Spleen (tissue), 7 donors: ENCODE data around the gene CYBA.

Experiments
- CTCF ChIP-seq, 11 experiments: fragments of 200-600 bp in 7 of 11; fragments of 450-650 bp in 4 of 11; sonication (generic) in 4 of 11; IDR thresholded peaks in 8 of 11; conservative IDR thresholded peaks in 3 of 11; 1 replicate in 7 of 11; 2 replicates in 4 of 11; pipeline versions ENCODE4 v1.4.0 to v1.8.0; 2016 to 2021; ENCODE audit warnings: antibody characterized with exemption in 11 of 11, inconsistent platforms in 4 of 11, mild to moderate bottlenecking in 1 of 11
- POLR2A ChIP-seq, 3 donors: fragments of 450-650 bp; IDR thresholded peaks; one replicate each; pipeline ENCODE4 v1.5.1; 2017; ENCODE audit warnings: antibody characterized with exemption in 3 of 3, mild to moderate bottlenecking in 1 of 3
- donor health status: DM: no; HTN: no; CAD: no; lungs with moderate emphysema.
- donor health status: DM: no; HTN: no; CAD: no.
- donor health status: DM: no; HTN: no; CAD: no.

- no peak for TF ChIP-seq POLR2A (IDR thresholded peaks at IDR 0.05)
- TF ChIP-seq CTCF (IDR thresholded peaks at IDR 0.05 in 8 of 11, conservative IDR thresholded peaks at IDR 0.05 in 3 of 11): no peak
Measured at GRCh38 chr16:88640039-88640495, 10.8 kb downstream of the CYBA start.
